HEK293 (cell line): ENCODE data around the gene SPPL2B.

Source experiments
- CTCF ChIA-PET: fragments of 350-600 bp; formaldehyde crosslinking; extraction: SDS; loops from one replicate; lab custom pipeline; 2021; ENCODE audit warnings: antibody characterized with exemption; lab: Yijun Ruan, JAX
- POLR2A ChIA-PET: fragments of 300-600 bp; formaldehyde crosslinking; extraction: SDS; loops from one replicate; lab custom pipeline; 2020; ENCODE audit warnings: antibody characterized with exemption, inconsistent platforms; lab: Yijun Ruan, JAX
- H3K27ac ChIP-seq: fragments of 200-500 bp; sonication (Bioruptor generic); 2 replicates; pipeline ENCODE4 v1.5.1; 2014; ENCODE audit warnings: low read depth, low read length, control low read depth, inconsistent platforms; ENCODE audit errors: extremely low read depth
- H3K36me3 ChIP-seq, 2 experiments: fragments of 200-500 bp in 1 of 2; sonication (Bioruptor generic) in 1 of 2; 1 replicate in 1 of 2; 2 replicates in 1 of 2; pipeline ENCODE4 v1.5.1; 2014 to 2017; ENCODE audit warnings: inconsistent platforms in 2 of 2, low read length in 2 of 2; ENCODE audit not compliant: control insufficient read depth in 2 of 2, insufficient read depth in 1 of 2
- H3K4me1 ChIP-seq: fragments of 200-500 bp; sonication (Bioruptor generic); 2 replicates; pipeline ENCODE4 v1.5.1; 2014; ENCODE audit warnings: mild to moderate bottlenecking, low read length, inconsistent platforms; ENCODE audit not compliant: control insufficient read depth, insufficient read depth
- H3K4me3 ChIP-seq: 2 replicates; pipeline ENCODE4 v1.5.1; 2011; ENCODE audit warnings: low read depth, mild to moderate bottlenecking, control low read depth, low read length, moderate library complexity
- H3K9me3 ChIP-seq: fragments of 200-500 bp; sonication (Bioruptor generic); 2 replicates; pipeline ENCODE4 v1.5.1; 2014; ENCODE audit warnings: low read depth, low read length, inconsistent platforms; ENCODE audit not compliant: control insufficient read depth, insufficient read depth
- GLIS1 ChIP-seq: fragments of 450-650 bp; formaldehyde crosslinking; IDR thresholded peaks from 2 replicates; pipeline ENCODE4 v1.5.1; 2016; ENCODE audit warnings: missing biosample characterization, missing genetic modification characterization
- KLF1 ChIP-seq: fragments of 450-650 bp; formaldehyde crosslinking; IDR thresholded peaks from 2 replicates; pipeline ENCODE4 v1.5.1; 2016; ENCODE audit warnings: missing biosample characterization, missing genetic modification characterization
- KLF17 ChIP-seq: fragments of 450-650 bp; formaldehyde crosslinking; IDR thresholded peaks from 2 replicates; pipeline ENCODE4 v1.5.1; 2016; ENCODE audit warnings: missing biosample characterization, missing genetic modification characterization
- KLF9 ChIP-seq: fragments of 450-650 bp; formaldehyde crosslinking; IDR thresholded peaks from 2 replicates; pipeline ENCODE4 v1.5.1; 2016; ENCODE audit warnings: missing biosample characterization, missing genetic modification characterization, low read depth
- SCRT2 ChIP-seq: fragments of 450-650 bp; formaldehyde crosslinking; IDR thresholded peaks from 2 replicates; pipeline ENCODE4 v1.5.1; 2016; ENCODE audit warnings: missing biosample characterization, missing genetic modification characterization
- ZBTB6 ChIP-seq: fragments of 450-650 bp; formaldehyde crosslinking; IDR thresholded peaks from 2 replicates; pipeline ENCODE4 v1.5.1; 2017; ENCODE audit warnings: missing biosample characterization, missing genetic modification characterization
- ZNF121 ChIP-seq: fragments of 450-650 bp; formaldehyde crosslinking; IDR thresholded peaks from 2 replicates; pipeline ENCODE4 v1.5.1; 2016; ENCODE audit warnings: missing biosample characterization, missing genetic modification characterization
- ZNF2 ChIP-seq: fragments of 450-650 bp; formaldehyde crosslinking; IDR thresholded peaks from 2 replicates; pipeline ENCODE4 v1.5.1; 2016; ENCODE audit warnings: missing biosample characterization, missing genetic modification characterization
- ZNF23 ChIP-seq: fragments of 450-650 bp; formaldehyde crosslinking; IDR thresholded peaks from 2 replicates; pipeline ENCODE4 v1.5.1; 2016; ENCODE audit warnings: missing biosample characterization, missing genetic modification characterization, borderline replicate concordance
- ZNF311 ChIP-seq: fragments of 450-650 bp; formaldehyde crosslinking; IDR thresholded peaks from 2 replicates; pipeline ENCODE4 v1.5.1; 2017; ENCODE audit warnings: missing biosample characterization, missing genetic modification characterization, borderline replicate concordance
- ZNF335 ChIP-seq: fragments of 450-650 bp; formaldehyde crosslinking; conservative IDR thresholded peaks from 2 replicates; pipeline ENCODE4 v1.5.1; 2016; ENCODE audit warnings: missing biosample characterization, missing genetic modification characterization
- ZNF521 ChIP-seq: fragments of 450-650 bp; formaldehyde crosslinking; IDR thresholded peaks from 2 replicates; pipeline ENCODE4 v1.5.1; 2017; ENCODE audit warnings: missing biosample characterization, mild to moderate bottlenecking, missing genetic modification characterization
- ZNF529 ChIP-seq: fragments of 450-650 bp; formaldehyde crosslinking; IDR thresholded peaks from 2 replicates; pipeline ENCODE4 v1.5.1; 2017; ENCODE audit warnings: missing genetic modification characterization, missing biosample characterization; ENCODE audit not compliant: insufficient replicate concordance
- ZNF571 ChIP-seq: fragments of 450-650 bp; formaldehyde crosslinking; IDR thresholded peaks from 2 replicates; pipeline ENCODE4 v1.5.0; 2017; ENCODE audit warnings: missing biosample characterization, missing genetic modification characterization
- ZNF701 ChIP-seq: fragments of 450-650 bp; formaldehyde crosslinking; IDR thresholded peaks from 2 replicates; pipeline ENCODE4 v1.5.1; 2016; ENCODE audit warnings: missing biosample characterization, missing genetic modification characterization
- ZNF76 ChIP-seq: fragments of 450-650 bp; formaldehyde crosslinking; IDR thresholded peaks from 2 replicates; pipeline ENCODE4; 2016; ENCODE audit warnings: low read depth, missing biosample characterization, missing genetic modification characterization, borderline replicate concordance
- ZNF777 ChIP-seq: fragments of 450-650 bp; formaldehyde crosslinking; IDR thresholded peaks from 2 replicates; pipeline ENCODE4 v1.5.1; 2017; ENCODE audit warnings: missing biosample characterization, missing genetic modification characterization, borderline replicate concordance
- ZSCAN18 ChIP-seq: fragments of 450-650 bp; formaldehyde crosslinking; IDR thresholded peaks from 2 replicates; pipeline ENCODE4 v1.5.1; 2016; ENCODE audit warnings: missing biosample characterization, missing genetic modification characterization
- ZSCAN23 ChIP-seq: fragments of 450-650 bp; formaldehyde crosslinking; IDR thresholded peaks from 2 replicates; pipeline ENCODE4 v1.5.1; 2016; ENCODE audit warnings: missing biosample characterization, missing genetic modification characterization
- TF ChIP-seq, protein P1 (sequence below): IDR thresholded peaks from 2 replicates; pipeline ENCODE4 v1.6.1; 2011; ENCODE audit warnings: mild to moderate bottlenecking, low read depth, low read length, borderline replicate concordance
- TF ChIP-seq, protein P2 (sequence below): fragments of 450-650 bp; formaldehyde crosslinking; IDR thresholded peaks from 2 replicates; pipeline ENCODE4 v1.5.1; 2017; ENCODE audit warnings: missing biosample characterization, mild to moderate bottlenecking, missing genetic modification characterization, moderate library complexity

The SPPL2B gene

DNA sequence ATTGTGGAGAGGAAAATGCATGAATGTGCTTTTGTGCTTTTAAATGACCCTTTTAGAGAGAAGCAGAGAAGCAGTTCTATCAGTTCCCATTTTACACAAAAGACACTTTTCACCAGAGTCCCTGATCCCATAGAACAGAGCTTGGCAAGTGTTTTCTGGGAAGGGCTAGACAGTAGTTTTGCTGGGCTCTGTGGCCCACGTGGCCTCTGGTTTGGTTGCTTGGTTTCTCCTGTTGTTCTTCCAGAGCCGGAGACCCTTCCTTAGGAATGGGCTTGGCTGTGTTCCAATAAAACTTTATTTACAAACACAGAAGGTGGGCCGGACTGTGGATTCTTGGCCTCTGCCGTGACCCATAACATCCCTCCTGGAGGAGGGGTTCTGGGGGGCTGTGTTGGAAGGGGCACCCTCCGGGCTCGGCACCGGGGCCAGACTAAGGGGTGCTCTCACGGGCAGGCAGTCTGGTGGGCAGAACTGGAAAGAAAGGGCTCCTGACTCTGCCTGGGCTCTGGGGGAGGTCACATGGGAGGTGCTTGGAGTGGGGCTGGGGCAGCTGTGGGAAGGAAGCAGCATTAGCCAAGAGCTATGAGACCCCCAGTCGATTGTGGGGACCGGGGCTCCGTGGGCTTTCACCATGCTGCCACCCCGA, 3.2 kb downstream of the SPPL2B start (continued):
- TF ChIP-seq ZNF311 (tag by site-specific recombination) (no peak), ZNF529 (tag by site-specific recombination) (no peak), ZNF701 (no peak), ZNF335 (tag by site-specific recombination) (peak; percentile 64)

DNA sequence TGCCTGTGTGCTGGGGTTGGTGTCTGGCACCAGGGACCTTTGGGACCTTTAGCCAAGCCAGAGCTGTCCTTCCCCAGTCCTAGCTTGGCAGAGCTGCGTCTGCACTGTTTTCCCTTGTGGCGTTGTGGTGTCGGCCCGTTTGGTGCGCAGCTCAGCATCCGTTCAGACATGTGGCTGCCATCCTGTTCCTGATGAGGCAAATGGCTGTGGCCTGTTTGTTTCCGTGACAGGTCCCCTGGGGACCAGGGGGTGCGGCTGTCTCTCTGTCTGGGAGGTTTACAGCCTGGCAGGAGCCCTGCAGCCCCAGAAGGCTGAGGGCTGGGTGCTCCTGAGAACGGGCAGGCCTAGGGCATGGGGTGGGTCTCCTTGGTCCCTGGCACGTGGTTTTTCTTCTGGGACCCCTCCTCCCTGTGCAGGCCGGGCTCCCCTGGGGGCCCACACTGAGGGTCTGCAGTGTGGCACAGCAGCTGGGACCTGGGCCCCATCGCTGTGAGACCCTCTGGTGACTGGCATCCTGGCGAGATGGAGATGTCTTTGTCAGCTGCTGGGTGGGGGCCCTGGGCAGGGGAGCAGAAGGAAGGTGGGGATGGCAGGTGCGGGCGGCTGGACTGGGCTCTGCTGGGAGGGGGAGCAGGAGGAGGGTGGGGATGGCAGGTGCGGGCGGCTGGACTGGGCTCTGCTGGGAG, 4.0 kb downstream of the SPPL2B start:
- POLR2A ChIA-PET, result interaction anchor here (0.6 kb wide), 1 partner anchor 8 kb away, joined by 4 read pairs; no protein-coding TSS in a partner anchor

GRCh38 chr19:2333027-2333806, 4.7 kb downstream of the SPPL2B start:
- TF ChIP-seq, protein P1, sequence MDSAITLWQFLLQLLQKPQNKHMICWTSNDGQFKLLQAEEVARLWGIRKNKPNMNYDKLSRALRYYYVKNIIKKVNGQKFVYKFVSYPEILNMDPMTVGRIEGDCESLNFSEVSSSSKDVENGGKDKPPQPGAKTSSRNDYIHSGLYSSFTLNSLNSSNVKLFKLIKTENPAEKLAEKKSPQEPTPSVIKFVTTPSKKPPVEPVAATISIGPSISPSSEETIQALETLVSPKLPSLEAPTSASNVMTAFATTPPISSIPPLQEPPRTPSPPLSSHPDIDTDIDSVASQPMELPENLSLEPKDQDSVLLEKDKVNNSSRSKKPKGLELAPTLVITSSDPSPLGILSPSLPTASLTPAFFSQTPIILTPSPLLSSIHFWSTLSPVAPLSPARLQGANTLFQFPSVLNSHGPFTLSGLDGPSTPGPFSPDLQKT, result no peak
- TF ChIP-seq SCRT2 (no peak), ZSCAN18 (tag by site-specific recombination) (no peak), ZNF121 (tag by site-specific recombination) (no peak), ZNF777 (tag by site-specific recombination) (no peak), ZNF521 (no peak), KLF17 (no peak), ZNF76 (no peak), ZNF571 (tag by site-specific recombination) (no peak), ZNF23 (tag by site-specific recombination) (no peak), KLF9 (tag by site-specific recombination) (no peak), ZBTB6 (tag by site-specific recombination) (no peak), ZNF2 (tag by site-specific recombination) (no peak)
- TF ChIP-seq, protein P2, sequence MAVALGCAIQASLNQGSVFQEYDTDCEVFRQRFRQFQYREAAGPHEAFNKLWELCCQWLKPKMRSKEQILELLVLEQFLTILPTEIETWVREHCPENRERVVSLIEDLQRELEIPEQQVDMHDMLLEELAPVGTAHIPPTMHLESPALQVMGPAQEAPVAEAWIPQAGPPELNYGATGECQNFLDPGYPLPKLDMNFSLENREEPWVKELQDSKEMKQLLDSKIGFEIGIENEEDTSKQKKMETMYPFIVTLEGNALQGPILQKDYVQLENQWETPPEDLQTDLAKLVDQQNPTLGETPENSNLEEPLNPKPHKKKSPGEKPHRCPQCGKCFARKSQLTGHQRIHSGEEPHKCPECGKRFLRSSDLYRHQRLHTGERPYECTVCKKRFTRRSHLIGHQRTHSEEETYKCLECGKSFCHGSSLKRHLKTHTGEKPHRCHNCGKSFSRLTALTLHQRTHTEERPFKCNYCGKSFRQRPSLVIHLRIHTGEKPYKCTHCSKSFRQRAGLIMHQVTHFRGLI (tag by site-specific recombination), result no peak
- H3K9me3 ChIP-seq, result no peaks in the 10 kb centered on the region
- peak overlapping the region; percentile 26; the same call in 1 of the 2 replicates for H3K27ac ChIP-seq
- H3K4me3 ChIP-seq, result no peak overlapping the region
- ChIA-PET CTCF (no interaction called here), POLR2A (no interaction called here)
- H3K4me1 ChIP-seq, result peaks cover 14% of the 10 kb centered on the region
- H3K36me3 ChIP-seq, result peaks cover 0 to 9% of the 10 kb centered on the region in 2 experiments; a peak in 1 of 3 replicates

More for the DNA sequence above, 4.0 kb downstream of the SPPL2B start:
- no peaks in the 10 kb centered on the region for H3K9me3 ChIP-seq
- CTCF ChIA-PET, result no interaction called here
- H3K4me3 ChIP-seq, result no peak overlapping the region
- H3K36me3 ChIP-seq, result peaks cover 0 to 9% of the 10 kb centered on the region in 2 experiments; a peak in 1 of 3 replicates
- no peak for TF ChIP-seq ZSCAN23 (tag by site-specific recombination)
- peak; percentile 66 for TF ChIP-seq GLIS1 (tag by site-specific recombination)
- peak; percentile 53; the same call in 1 of the 2 replicates for TF ChIP-seq KLF1 (tag by site-specific recombination)
- 0 out of 2 replicates have a peak overlapping the region, but pooled peaks have one; percentile 22 for H3K27ac ChIP-seq
- peaks cover 14% of the 10 kb centered on the region for H3K4me1 ChIP-seq
